Suprapubic skin (tissue), 4 donors: Measurements from ENCODE around the gene CALML3.

Source experiments
- EP300 ChIP-seq: sonication (generic); formaldehyde crosslinking; IDR thresholded peaks from one replicate; pipeline ENCODE4 v1.6.1; 2017; ENCODE audit warnings: antibody characterized with exemption
- POLR2A ChIP-seq, 2 donors: fragments of 450-650 bp; IDR thresholded peaks; one replicate each; pipeline ENCODE4 v1.6.1; 2017; ENCODE audit warnings: antibody characterized with exemption in 2 of 2, mild to moderate bottlenecking in 2 of 2, moderate library complexity in 2 of 2
- POLR2AphosphoS5 ChIP-seq, 3 donors: sonication (generic); formaldehyde crosslinking; IDR thresholded peaks; one replicate each; pipeline ENCODE4 v1.6.1; 2017; ENCODE audit warnings: antibody characterized with exemption in 3 of 3
- TF ChIP-seq, protein P1 (sequence below), 2 donors: fragments of 200-600 bp in 1 of 2; fragments of 450-650 bp in 1 of 2; sonication (generic) in 1 of 2; IDR thresholded peaks; one replicate each; pipeline ENCODE4 v1.5.1; 2016 to 2019; ENCODE audit warnings: antibody characterized with exemption in 2 of 2, mild to moderate bottlenecking in 1 of 2, moderate library complexity in 1 of 2

DNA sequence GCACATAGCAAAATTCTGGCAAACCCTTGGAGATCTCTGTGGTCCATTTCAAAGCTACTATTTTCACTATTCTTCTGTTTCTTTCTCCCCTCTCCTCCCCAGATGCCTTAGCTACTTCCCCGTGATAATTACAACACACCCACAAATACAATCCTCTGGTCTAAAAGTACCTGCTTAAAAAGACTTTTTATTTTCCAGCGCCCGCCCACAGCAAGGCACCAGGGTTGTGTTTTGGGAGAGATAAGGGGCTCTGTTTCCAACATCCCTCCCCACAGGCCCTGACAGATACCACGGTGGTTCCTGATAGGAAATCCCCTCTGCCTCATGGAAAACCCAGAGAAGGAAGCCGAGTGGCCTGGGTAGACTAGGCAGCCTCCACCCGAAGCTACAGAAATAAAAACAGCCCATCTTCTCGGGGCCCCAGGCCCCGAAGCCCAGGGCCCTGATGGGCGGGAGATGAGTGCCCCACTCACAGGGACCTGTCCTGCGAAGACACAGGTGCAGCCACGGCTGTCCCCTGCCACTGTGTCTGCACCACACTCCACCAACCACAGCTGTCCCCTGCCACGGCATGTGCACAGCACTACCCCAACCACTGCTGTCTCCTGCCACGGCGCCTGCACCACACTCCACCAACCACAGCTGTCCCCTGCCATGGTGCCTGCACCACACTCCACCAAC, 45.1 kb upstream of the CALML3 start:
- TF ChIP-seq, protein P1, sequence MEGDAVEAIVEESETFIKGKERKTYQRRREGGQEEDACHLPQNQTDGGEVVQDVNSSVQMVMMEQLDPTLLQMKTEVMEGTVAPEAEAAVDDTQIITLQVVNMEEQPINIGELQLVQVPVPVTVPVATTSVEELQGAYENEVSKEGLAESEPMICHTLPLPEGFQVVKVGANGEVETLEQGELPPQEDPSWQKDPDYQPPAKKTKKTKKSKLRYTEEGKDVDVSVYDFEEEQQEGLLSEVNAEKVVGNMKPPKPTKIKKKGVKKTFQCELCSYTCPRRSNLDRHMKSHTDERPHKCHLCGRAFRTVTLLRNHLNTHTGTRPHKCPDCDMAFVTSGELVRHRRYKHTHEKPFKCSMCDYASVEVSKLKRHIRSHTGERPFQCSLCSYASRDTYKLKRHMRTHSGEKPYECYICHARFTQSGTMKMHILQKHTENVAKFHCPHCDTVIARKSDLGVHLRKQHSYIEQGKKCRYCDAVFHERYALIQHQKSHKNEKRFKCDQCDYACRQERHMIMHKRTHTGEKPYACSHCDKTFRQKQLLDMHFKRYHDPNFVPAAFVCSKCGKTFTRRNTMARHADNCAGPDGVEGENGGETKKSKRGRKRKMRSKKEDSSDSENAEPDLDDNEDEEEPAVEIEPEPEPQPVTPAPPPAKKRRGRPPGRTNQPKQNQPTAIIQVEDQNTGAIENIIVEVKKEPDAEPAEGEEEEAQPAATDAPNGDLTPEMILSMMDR (IDR thresholded peaks at IDR 0.05): no peak
- TF ChIP-seq EP300: no peak
- no peak for TF ChIP-seq POLR2A (IDR thresholded peaks at IDR 0.05)
- TF ChIP-seq POLR2AphosphoS5 (IDR thresholded peaks at IDR 0.05): no peak
